ENCODE data around the gene DHRS12.
A peak's percentile ranks its signal among the peaks of the same experiment; 100 is the strongest.

The DHRS12 gene

GRCh38 chr13:51730927-51731326 lies 73.0 kb downstream of the DHRS12 start:
- TF ChIP-seq CTCF (conservative IDR thresholded peaks at IDR 0.05; ENCODE audit: low read depth, low read length) = no peak
- no peak for DNase-seq (ENCODE audit: low read depth)
- H3K4me3 ChIP-seq (ENCODE audit: low read depth, low read length) = no peak overlapping the region

GRCh38 chr13:51729866-51730553 lies 74.0 kb downstream of the DHRS12 start:
- no peak overlapping the region for H3K4me3 ChIP-seq (ENCODE audit: low read depth, low read length)
- DNase-seq (ENCODE audit: low read depth) = peak; percentile 93
- no peak for TF ChIP-seq CTCF (conservative IDR thresholded peaks at IDR 0.05; ENCODE audit: low read depth, low read length)

- no peak overlapping the region for H3K4me3 ChIP-seq (ENCODE audit: low read depth, low read length)
- DNase-seq (ENCODE audit: low read depth) = peak; percentile 93
- no peak for TF ChIP-seq CTCF (conservative IDR thresholded peaks at IDR 0.05; ENCODE audit: low read depth, low read length)
Measured at GRCh38 chr13:51728972-51729371, 75.0 kb downstream of the DHRS12 start.

GRCh38 chr13:51728275-51728673 lies 75.7 kb downstream of the DHRS12 start:
- TF ChIP-seq CTCF (conservative IDR thresholded peaks at IDR 0.05; ENCODE audit: low read depth, low read length) = no peak
- no peak for DNase-seq (ENCODE audit: low read depth)
- no peak overlapping the region for H3K4me3 ChIP-seq (ENCODE audit: low read depth, low read length)

- no peak for TF ChIP-seq CTCF (conservative IDR thresholded peaks at IDR 0.05; ENCODE audit: low read depth, low read length)
Measured at GRCh38 chr13:51727634-51728274, 76.2 kb downstream of the DHRS12 start.

GRCh38 chr13:51726446-51727193 lies 77.3 kb downstream of the DHRS12 start:
- DNase-seq (ENCODE audit: low read depth) = peak; percentile 79
- TF ChIP-seq CTCF (conservative IDR thresholded peaks at IDR 0.05; ENCODE audit: low read depth, low read length) = no peak
- H3K4me3 ChIP-seq (ENCODE audit: low read depth, low read length) = no peak overlapping the region

More at GRCh38 chr13:51727634-51728274, 76.2 kb downstream of the DHRS12 start:
- H3K4me3 ChIP-seq (ENCODE audit: low read depth, low read length) = no peak overlapping the region
- DNase-seq (ENCODE audit: low read depth) = no peak

Measured in choroid plexus epithelial cell (primary cell).